Right lung (tissue), 5 donors: ENCODE measurements around the gene G6PD. TPM values are rescaled to one million over a fixed set of nuclear protein-coding genes. Genes with fewer than 3 reads are reported as not detected.
"Not testable (repeated sequence)": the region's sequence is repeated elsewhere in the genome, so short reads cannot be mapped to it uniquely, and the experiment has no call there.

Experiments used
- DNase-seq, 2 donors: peaks; one replicate each; pipeline ENCODE4 v3.0.0-alpha.2; 2013
- polyA plus RNA-seq, 5 donors: library from polyadenylated mRNA; unstranded; fragments of 120-200 nt; gene quantifications; one replicate each; pipeline versions ENCODE4 v1.2.1 to v1.2.3, GENCODE V29; 2013; ENCODE audit warnings: inconsistent platforms in 1 of 5, low replicate concordance in 1 of 5; ENCODE audit not compliant: insufficient read length in 5 of 5, insufficient read depth in 1 of 5

Gene G6PD
- polyA plus RNA-seq, 5 donors, result 30.3 to 49.3 (median 39.8) TPM

GRCh38 chrX:154547245-154548027 is 790 bp upstream of the G6PD start, which contains the start of gene IKBKG:
TSS of gene IKBKG (plus strand) at chrX:154547620. CDS start at chrX:154552003, 4,383 bp downstream.
- DNase-seq, result peak; percentile 91 to 92

GRCh38 chrX:154545673-154546274 is 872 bp downstream of the G6PD start:
- DNase-seq, result no peak

- no peak for DNase-seq
Observed at GRCh38 chrX:154542723-154543424, 3.8 kb downstream of the G6PD start.

DNA sequence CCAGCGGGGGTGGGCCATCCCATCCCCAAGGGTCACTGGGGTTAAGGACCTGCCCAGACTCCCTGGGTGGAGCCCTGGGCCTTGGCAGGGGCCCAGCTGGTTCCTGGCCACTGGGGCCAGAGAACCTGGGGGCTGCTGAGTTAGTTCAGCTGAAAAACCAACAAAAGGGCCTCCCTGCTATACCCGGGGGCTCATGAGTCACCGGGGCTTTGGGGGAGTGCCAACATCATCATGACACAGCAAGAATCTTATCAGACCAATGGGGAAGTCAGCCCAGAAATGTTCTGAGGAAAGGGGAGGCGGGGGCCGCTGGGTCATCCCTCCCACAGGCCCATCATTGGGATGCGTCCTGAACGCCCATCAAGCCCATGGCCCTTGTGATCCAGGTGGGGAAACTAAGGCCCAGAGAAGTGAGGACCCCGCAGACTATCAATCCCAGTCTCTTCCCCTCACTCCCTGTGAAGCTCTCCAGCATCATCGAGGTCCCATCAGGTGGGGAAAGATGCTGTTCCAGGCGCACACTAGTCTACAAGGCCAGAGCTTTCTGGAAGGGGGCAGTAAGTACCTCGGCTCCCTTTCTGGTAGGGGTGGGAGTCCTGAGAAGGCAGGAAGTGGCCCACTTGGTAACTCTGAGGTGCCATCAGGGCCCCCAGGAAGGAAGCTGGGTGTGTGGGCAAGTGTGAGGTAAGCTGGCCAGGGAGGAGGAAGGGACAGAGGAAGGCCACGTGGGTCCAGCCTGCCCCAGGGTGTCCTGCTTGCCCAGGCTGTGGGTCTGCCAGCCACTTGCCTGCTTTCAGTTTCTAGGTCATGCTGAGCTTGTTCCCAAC is 4.5 kb downstream of the G6PD start:
- no peak for DNase-seq

- no peak for DNase-seq
Observed at GRCh38 chrX:154541589-154541895, 5.1 kb downstream of the G6PD start.

DNA sequence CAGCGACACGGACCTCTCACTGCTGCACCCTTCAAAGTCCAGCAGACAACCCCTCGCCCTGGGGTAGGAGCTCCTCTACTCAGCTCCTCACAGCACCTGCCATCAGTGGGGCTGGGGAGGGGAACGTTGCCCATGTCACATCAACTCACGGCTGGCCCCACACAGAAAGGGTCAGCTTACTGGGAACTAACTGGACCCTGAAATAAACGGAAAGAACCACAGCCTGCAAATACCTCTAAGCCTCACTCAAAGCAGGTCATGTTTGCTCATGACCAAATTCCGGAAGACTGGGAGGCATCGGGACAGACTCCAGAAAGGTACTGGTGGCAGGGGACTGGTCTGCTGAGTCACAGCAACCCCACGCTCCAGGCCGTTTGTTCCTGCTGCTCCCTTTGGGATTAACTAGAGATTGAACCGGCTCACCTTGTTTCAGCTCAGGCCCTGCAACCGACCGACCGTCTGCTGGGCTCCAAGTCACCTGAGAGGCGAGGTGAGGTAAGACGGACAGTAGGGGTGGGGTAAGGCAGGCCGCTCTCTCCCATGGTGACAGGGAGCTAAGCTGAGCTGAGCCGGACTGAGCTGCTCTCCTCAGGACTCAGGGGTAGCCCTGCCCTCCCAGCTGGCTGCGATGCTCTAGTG is 5.6 kb downstream of the G6PD start:
- no peak for DNase-seq

- not testable (repeated sequence) for DNase-seq
Observed at GRCh38 chrX:154540365-154540764, 6.3 kb downstream of the G6PD start.

DNA sequence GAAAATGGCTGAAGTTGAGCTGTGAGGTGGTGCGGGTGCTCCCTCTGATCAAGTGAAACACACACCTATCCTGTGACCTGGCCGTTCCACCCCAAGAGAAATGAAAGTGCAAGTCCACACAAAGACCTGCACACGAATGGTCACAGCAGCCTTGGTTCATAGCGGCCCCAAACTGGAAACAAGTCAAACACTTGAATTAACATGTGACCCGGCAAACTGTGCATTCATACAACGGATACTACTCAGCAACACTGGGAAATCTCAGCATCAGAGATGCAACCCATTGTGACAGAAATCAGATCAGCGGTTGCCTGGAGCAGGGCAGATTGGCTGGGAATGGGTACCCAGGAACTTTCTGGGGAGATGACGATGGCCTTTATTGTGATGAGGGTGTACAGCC is 7.6 kb downstream of the G6PD start:
- DNase-seq, result no peak

- DNase-seq, result no peak
Observed at GRCh38 chrX:154535892-154536291, 10.8 kb downstream of the G6PD start.

DNA sequence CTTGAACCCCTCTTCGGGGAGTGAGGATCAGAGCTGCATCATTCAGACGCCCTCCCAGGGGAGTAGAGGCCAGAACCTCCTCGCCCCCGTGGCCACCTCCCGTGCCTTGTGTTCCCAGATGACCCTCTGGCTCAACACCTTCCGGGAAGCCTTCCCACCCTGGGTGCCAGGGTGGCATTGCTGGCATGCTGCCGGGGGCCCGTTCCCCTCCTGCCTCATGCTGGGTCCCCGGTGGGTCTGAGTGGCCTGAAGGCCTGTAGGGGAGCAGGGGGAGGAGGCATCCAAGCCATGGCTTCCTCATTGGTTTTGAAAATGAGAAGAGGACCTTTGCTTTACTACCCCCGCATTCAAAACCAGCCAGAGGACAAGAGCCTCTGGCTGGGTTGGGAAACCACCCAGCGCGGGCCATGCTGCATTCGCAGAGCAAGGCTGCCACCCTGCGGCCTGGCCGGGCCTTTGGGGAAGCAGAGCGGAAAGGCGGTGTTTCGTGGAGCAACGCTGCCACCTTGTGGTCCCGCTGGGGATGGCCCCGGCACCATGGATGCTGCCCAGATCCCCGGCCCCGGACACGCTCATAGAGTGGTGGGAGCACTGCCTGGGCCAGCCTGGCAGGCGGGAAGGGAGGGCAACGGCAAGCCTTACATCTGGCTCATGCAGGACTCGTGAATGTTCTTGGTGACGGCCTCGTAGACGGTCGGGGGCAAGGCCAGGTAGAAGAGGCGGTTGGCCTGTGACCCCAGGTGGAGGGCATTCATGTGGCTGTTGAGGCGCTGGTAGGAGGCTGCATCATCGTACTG is 11.9 kb downstream of the G6PD start:
- peak; percentile 71 to 80 for DNase-seq

- DNase-seq, result no peak
Observed at GRCh38 chrX:154532690-154533089, 14.0 kb downstream of the G6PD start.

GRCh38 chrX:154531626-154532025 is 15.0 kb downstream of the G6PD start:
- no peak for DNase-seq

DNA sequence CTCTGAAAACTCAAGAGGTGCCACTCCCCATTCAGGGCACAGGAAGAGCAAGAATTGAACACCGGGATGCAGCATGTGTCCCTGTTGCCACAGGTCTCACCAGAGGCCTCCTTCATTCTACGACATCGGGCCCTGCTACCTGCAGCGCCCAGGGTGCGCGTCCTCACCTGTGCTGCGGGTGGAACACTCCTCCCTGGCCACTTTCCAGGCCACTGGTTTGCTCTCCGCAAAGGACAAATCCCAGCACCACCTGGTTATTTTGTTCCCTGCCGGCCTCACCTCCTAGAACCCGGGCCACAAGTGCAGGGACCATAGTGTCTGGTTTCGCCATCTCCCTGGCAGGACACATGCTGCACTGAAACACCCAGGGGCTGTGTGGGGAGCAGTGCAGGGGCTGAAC is 16.4 kb downstream of the G6PD start:
- DNase-seq, result no peak

DNA sequence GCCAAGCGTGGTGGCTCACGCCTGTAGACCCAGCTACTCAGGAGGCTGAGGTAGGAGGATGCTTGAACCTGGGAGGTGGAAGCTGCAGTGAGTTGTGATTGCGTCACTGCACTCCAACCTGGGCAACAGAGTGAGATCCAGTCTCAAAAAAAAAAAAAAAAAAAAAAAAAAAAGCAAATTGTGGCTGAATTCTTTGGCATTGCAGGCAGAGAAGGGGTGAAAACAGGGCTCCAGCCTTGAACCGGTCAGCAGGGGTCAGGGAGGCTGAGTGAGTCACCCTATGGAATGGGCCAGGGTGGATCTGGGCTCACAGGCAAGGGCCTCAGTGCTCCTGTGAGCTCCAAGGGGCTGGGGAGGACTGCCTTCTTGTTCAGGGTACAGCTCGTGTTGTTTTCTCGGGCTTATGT is 17.4 kb downstream of the G6PD start:
- DNase-seq, result no peak

DNA sequence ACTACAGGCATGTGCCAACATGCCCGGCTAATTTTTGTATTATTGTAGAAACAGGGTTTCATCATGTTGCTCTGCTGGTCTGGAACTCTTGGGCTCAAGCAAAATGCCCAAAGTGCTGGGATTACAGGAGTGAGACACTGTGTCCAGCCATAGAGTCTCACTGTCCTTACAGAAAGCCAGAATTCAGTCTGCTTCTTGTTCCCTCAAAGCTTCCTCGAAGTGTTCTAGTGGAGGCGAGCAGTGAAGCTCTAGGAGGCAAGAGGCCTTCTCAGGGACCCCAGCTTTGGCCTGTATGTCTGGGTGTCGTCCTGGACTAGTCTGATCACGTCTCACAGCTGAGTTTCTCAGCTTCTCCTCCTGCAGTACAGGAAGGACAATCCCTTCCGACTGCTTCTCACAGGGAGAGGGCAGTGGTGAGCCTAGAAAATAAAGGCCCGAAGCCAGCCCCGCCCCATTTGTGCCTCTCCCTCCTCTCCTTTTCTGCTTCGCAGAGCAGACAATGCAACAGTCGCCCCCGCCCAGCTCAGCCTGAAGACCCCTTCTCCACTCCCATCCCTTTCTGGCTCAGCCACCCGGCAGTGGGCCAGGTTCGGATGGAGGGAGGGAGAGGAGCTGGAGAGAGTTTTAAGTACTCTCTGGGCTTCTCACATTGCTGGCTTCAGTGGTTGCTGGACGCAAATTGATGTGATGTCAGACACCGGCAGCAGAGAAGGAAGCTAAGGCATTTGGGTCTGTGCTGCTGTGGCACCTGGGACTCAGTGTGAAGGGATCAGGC is 19.6 kb downstream of the G6PD start:
- DNase-seq, result peak; percentile 86 to 89

- no peak for DNase-seq
Observed at GRCh38 chrX:154525606-154526490, 20.8 kb downstream of the G6PD start.

- DNase-seq, result no peak
Observed at GRCh38 chrX:154519389-154519788, 27.3 kb downstream of the G6PD start.

DNA sequence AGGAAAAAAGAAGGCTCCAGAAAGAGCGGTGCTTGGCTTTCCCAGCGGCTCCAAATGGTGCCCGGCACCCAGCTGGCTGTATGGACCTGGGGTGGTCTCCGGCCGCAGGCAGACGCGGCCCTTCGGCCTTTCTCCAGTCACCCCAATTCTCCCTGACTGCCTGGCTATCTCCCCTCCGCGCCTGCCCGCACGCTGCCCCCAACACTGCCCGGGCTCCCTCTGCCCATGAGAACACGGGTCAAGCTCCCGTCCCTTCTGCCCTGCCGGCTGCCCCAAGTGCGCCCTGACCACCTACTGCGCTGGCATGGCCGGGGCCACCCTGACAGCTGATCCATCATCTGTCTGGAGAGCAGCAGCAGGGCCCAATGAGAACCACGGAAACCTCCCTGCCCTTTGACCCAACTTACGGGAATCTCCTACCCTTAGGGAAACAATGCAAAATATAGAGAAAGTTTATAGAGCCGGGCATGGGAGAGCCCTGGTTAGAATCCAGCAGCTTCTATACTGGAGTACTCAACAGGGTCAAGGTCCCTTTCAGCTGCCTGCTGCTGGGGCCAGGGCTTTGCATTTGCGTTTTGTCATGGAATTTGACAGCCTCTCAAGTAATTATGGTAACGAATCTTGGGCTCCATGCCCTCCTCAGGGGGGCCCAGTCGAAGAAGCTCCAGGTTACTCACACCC is 29.4 kb downstream of the G6PD start:
- DNase-seq, result peak in 1 of 2 donors; percentile 50
